Articular chondrocyte of knee joint (primary cell): ENCODE results near the gene SMARCA2. TPM values are rescaled to one million over a fixed set of nuclear protein-coding genes. Genes with fewer than 3 reads are reported as not detected.

Experiments used
- small RNA-seq: library from RNA; depleted of rRNA; stranded (forward); fragments of <200 nt; gene quantifications from one replicate; pipeline ENCODE3, GENCODE V24; 2012
- total RNA-seq: library from RNA; depleted of rRNA; stranded (reverse); fragments of >200 nt; gene quantifications from 2 replicates; pipeline ENCODE4 v1.2.3, GENCODE V29; 2012

The SMARCA2 gene
- total RNA-seq = 148 and 180 TPM in 2 replicates

GRCh38 chr9:2014696-2015580 is at the start of gene SMARCA2:
Gene SMARCA2 (plus strand): TSS chr9:2015347. CDS start chr9:2029023, 13,676 bp downstream.

Small RNAs within 50 kb of the gene (small RNA-seq; reads per million reads assigned to genes)
- not detected for gene RN7SL592P
- not detected for gene RNU2-25P
